HEK293T (cell line): Measurements from ENCODE around the gene SWSAP1.

ENCODE experiments used
- ARNT ChIP-seq: fragments of 450-650 bp; IDR thresholded peaks from 2 replicates; pipeline ENCODE4 v1.6.1; 2017; ENCODE audit warnings: mild to moderate bottlenecking
- BHLHE40 ChIP-seq: fragments of 450-650 bp; IDR thresholded peaks from 2 replicates; pipeline ENCODE4 v1.6.1; 2016; ENCODE audit warnings: mild to moderate bottlenecking, moderate library complexity, borderline replicate concordance
- CTBP1 ChIP-seq: fragments of 450-650 bp; IDR thresholded peaks from 2 replicates; pipeline ENCODE4 v1.6.1; 2016; ENCODE audit warnings: borderline replicate concordance
- ELF4 ChIP-seq: fragments of 450-650 bp; IDR thresholded peaks from 2 replicates; pipeline ENCODE4 v1.6.1; 2017; ENCODE audit warnings: antibody characterized with exemption
- FOXK2 ChIP-seq: fragments of 450-650 bp; IDR thresholded peaks from 2 replicates; pipeline ENCODE4 v1.6.1; 2016; ENCODE audit warnings: mild to moderate bottlenecking
- FOXM1 ChIP-seq: fragments of 450-650 bp; IDR thresholded peaks from 2 replicates; pipeline ENCODE4 v1.6.1; 2017; ENCODE audit warnings: mild to moderate bottlenecking, borderline replicate concordance
- L3MBTL2 ChIP-seq: fragments of 450-650 bp; conservative IDR thresholded peaks from 2 replicates; pipeline ENCODE4 v1.6.1; 2016; ENCODE audit warnings: mild to moderate bottlenecking
- NFRKB ChIP-seq: fragments of 450-650 bp; IDR thresholded peaks from 2 replicates; pipeline ENCODE4 v1.6.1; 2016; ENCODE audit warnings: mild to moderate bottlenecking, moderate library complexity
- PKNOX1 ChIP-seq: fragments of 450-650 bp; IDR thresholded peaks from 2 replicates; pipeline ENCODE4 v1.6.1; 2016
- SP1 ChIP-seq: fragments of 450-650 bp; IDR thresholded peaks from 2 replicates; pipeline ENCODE4 v1.6.1; 2017
- SUZ12 ChIP-seq: fragments of 450-650 bp; IDR thresholded peaks from 2 replicates; pipeline ENCODE4 v1.6.1; 2016; ENCODE audit warnings: mild to moderate bottlenecking
- TARDBP ChIP-seq: fragments of 450-650 bp; IDR thresholded peaks from 2 replicates; pipeline ENCODE4 v1.6.1; 2016
- ZNF384 ChIP-seq: fragments of 450-650 bp; IDR thresholded peaks from 2 replicates; pipeline ENCODE4 v1.6.1; 2016

GRCh38 chr19:11379857-11380350 lies 5.4 kb downstream of the SWSAP1 start:
- no peak for TF ChIP-seq SP1
- TF ChIP-seq NFRKB: no peak
- TF ChIP-seq PKNOX1: no peak
- TF ChIP-seq FOXK2: no peak
- TF ChIP-seq L3MBTL2: no peak
- no peak for TF ChIP-seq FOXM1
- no peak for TF ChIP-seq ARNT
- no peak for TF ChIP-seq CTBP1
- no peak for TF ChIP-seq ELF4
- TF ChIP-seq BHLHE40: no peak
- no peak for TF ChIP-seq ZNF384
- TF ChIP-seq TARDBP: no peak
- TF ChIP-seq SUZ12: no peak
